ENCODE data around the gene YRDC.

DNA sequence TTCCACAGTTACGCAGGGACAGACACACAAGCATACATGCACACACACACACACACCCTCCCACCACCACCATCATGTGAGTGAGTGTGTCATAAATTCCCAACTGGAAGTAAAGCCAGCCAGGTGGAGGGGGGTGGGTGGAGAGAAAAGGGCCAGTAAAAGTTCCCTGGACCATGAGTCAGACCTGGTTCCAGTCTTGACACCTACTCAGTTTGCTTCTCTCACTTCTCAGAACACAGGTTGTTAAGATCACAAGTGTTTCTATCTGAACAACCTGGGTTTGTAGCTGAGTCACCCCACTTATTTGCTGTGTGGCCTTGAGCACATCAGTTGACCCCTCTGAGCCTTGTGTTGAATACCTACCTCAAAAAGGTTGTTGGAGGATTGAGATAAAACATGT is 52.7 kb downstream of the YRDC start:
- TF ChIP-seq, protein P1, sequence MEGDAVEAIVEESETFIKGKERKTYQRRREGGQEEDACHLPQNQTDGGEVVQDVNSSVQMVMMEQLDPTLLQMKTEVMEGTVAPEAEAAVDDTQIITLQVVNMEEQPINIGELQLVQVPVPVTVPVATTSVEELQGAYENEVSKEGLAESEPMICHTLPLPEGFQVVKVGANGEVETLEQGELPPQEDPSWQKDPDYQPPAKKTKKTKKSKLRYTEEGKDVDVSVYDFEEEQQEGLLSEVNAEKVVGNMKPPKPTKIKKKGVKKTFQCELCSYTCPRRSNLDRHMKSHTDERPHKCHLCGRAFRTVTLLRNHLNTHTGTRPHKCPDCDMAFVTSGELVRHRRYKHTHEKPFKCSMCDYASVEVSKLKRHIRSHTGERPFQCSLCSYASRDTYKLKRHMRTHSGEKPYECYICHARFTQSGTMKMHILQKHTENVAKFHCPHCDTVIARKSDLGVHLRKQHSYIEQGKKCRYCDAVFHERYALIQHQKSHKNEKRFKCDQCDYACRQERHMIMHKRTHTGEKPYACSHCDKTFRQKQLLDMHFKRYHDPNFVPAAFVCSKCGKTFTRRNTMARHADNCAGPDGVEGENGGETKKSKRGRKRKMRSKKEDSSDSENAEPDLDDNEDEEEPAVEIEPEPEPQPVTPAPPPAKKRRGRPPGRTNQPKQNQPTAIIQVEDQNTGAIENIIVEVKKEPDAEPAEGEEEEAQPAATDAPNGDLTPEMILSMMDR (IDR thresholded peaks at IDR 0.05) = no peak
- TF ChIP-seq POLR2A (IDR thresholded peaks at IDR 0.05) = no peak

Measured in testis (tissue), 2 donors.